T-helper 1 cell treated with Interleukin-12 subunit alpha and Interleukin-12 subunit beta and Interleukin-4 antibody, amounts not matched to agents 30 μg/mL and 1 μg/mL, for 36 hours (primary cell): ENCODE results near the gene RDH12.

Source experiments
- H3K27ac Mint-ChIP-seq: one replicate; pipeline ENCODE4 v1.8.0; 2021; ENCODE audit warnings: mild to moderate bottlenecking, mixed read lengths
- H3K27me3 Mint-ChIP-seq: one replicate; pipeline ENCODE4 v1.8.0; 2021; ENCODE audit warnings: low read depth, mixed read lengths
- H3K36me3 Mint-ChIP-seq: one replicate; pipeline ENCODE4 v1.8.0; 2021; ENCODE audit warnings: low read depth, mixed read lengths
- H3K4me1 Mint-ChIP-seq: one replicate; pipeline ENCODE4 v1.8.0; 2021; ENCODE audit warnings: low read depth, mixed read lengths
- H3K4me3 Mint-ChIP-seq: one replicate; pipeline ENCODE4 v1.8.0; 2021; ENCODE audit warnings: mild to moderate bottlenecking, moderate library complexity, mixed read lengths
- H3K9me3 Mint-ChIP-seq: one replicate; pipeline ENCODE4 v1.8.0; 2021; ENCODE audit warnings: mixed read lengths

RDH12 gene

GRCh38 chr14:67749341-67750084 is 47.8 kb downstream of the RDH12 start:
- H3K36me3 Mint-ChIP-seq = peaks cover 38% of the 10 kb centered on the region

GRCh38 chr14:67756496-67756895 is 54.8 kb downstream of the RDH12 start:
- Mint-ChIP-seq H3K36me3 (peaks cover 44% of the 10 kb centered on the region), H3K27ac (no peak overlapping the region), H3K9me3 (no peaks in the 10 kb centered on the region), H3K4me3 (no peak overlapping the region), H3K27me3 (no peaks in the 10 kb centered on the region), H3K4me1 (no peaks in the 10 kb centered on the region)

More at GRCh38 chr14:67749341-67750084, 47.8 kb downstream of the RDH12 start:
- H3K27me3 Mint-ChIP-seq = no peaks in the 10 kb centered on the region
- no peaks in the 10 kb centered on the region for H3K9me3 Mint-ChIP-seq
- H3K27ac Mint-ChIP-seq = no peak overlapping the region
- H3K4me1 Mint-ChIP-seq = peaks cover 9% of the 10 kb centered on the region
- H3K4me3 Mint-ChIP-seq = no peak overlapping the region

GRCh38 chr14:67757175-67757574 is 55.5 kb downstream of the RDH12 start:
- peaks cover 40% of the 10 kb centered on the region for H3K36me3 Mint-ChIP-seq
- H3K27ac Mint-ChIP-seq = no peak overlapping the region
- H3K27me3 Mint-ChIP-seq = no peaks in the 10 kb centered on the region
- H3K9me3 Mint-ChIP-seq = no peaks in the 10 kb centered on the region
- H3K4me1 Mint-ChIP-seq = no peaks in the 10 kb centered on the region
- no peak overlapping the region for H3K4me3 Mint-ChIP-seq

- no peaks in the 10 kb centered on the region for H3K4me1 Mint-ChIP-seq
- no peak overlapping the region for H3K4me3 Mint-ChIP-seq
- no peaks in the 10 kb centered on the region for H3K9me3 Mint-ChIP-seq
- H3K27me3 Mint-ChIP-seq = no peaks in the 10 kb centered on the region
- no peak overlapping the region for H3K27ac Mint-ChIP-seq
- peaks cover 38% of the 10 kb centered on the region for H3K36me3 Mint-ChIP-seq
Measured at GRCh38 chr14:67759916-67760315, 58.2 kb downstream of the RDH12 start.

GRCh38 chr14:67762051-67762450 is 60.4 kb downstream of the RDH12 start:
- no peaks in the 10 kb centered on the region for H3K27me3 Mint-ChIP-seq
- H3K4me1 Mint-ChIP-seq = no peaks in the 10 kb centered on the region
- H3K27ac Mint-ChIP-seq = no peak overlapping the region
- no peak overlapping the region for H3K4me3 Mint-ChIP-seq
- no peaks in the 10 kb centered on the region for H3K9me3 Mint-ChIP-seq
- peaks cover 36% of the 10 kb centered on the region for H3K36me3 Mint-ChIP-seq

- H3K4me3 Mint-ChIP-seq = no peak overlapping the region
- H3K27me3 Mint-ChIP-seq = no peaks in the 10 kb centered on the region
- no peaks in the 10 kb centered on the region for H3K4me1 Mint-ChIP-seq
- H3K27ac Mint-ChIP-seq = no peak overlapping the region
- peaks cover 32% of the 10 kb centered on the region for H3K36me3 Mint-ChIP-seq
- no peaks in the 10 kb centered on the region for H3K9me3 Mint-ChIP-seq
Measured at GRCh38 chr14:67763158-67763822, 61.6 kb downstream of the RDH12 start.

- H3K36me3 Mint-ChIP-seq = peaks cover 39% of the 10 kb centered on the region
- no peaks in the 10 kb centered on the region for H3K9me3 Mint-ChIP-seq
- no peaks in the 10 kb centered on the region for H3K4me1 Mint-ChIP-seq
- H3K4me3 Mint-ChIP-seq = no peak overlapping the region
- H3K27ac Mint-ChIP-seq = no peak overlapping the region
- no peaks in the 10 kb centered on the region for H3K27me3 Mint-ChIP-seq
Measured at GRCh38 chr14:67764496-67764895, 62.8 kb downstream of the RDH12 start.

GRCh38 chr14:67765192-67765834 is 63.6 kb downstream of the RDH12 start:
- Mint-ChIP-seq H3K4me3 (no peak overlapping the region), H3K27me3 (no peaks in the 10 kb centered on the region), H3K4me1 (no peaks in the 10 kb centered on the region), H3K27ac (no peak overlapping the region), H3K9me3 (no peaks in the 10 kb centered on the region), H3K36me3 (peaks cover 41% of the 10 kb centered on the region)

- H3K27ac Mint-ChIP-seq = no peak overlapping the region
- H3K4me3 Mint-ChIP-seq = no peak overlapping the region
- no peaks in the 10 kb centered on the region for H3K9me3 Mint-ChIP-seq
- peaks cover 37% of the 10 kb centered on the region for H3K36me3 Mint-ChIP-seq
- no peaks in the 10 kb centered on the region for H3K27me3 Mint-ChIP-seq
- no peaks in the 10 kb centered on the region for H3K4me1 Mint-ChIP-seq
Measured at GRCh38 chr14:67766035-67766680, 64.5 kb downstream of the RDH12 start.

- Mint-ChIP-seq H3K4me1 (no peaks in the 10 kb centered on the region), H3K27ac (no peak overlapping the region), H3K27me3 (no peaks in the 10 kb centered on the region), H3K4me3 (no peak overlapping the region), H3K9me3 (no peaks in the 10 kb centered on the region), H3K36me3 (peaks cover 46% of the 10 kb centered on the region)
Measured at GRCh38 chr14:67768219-67768618, 66.5 kb downstream of the RDH12 start.

- H3K36me3 Mint-ChIP-seq = peaks cover 55% of the 10 kb centered on the region
- H3K9me3 Mint-ChIP-seq = no peaks in the 10 kb centered on the region
- H3K27me3 Mint-ChIP-seq = no peaks in the 10 kb centered on the region
- no peaks in the 10 kb centered on the region for H3K4me1 Mint-ChIP-seq
- no peak overlapping the region for H3K27ac Mint-ChIP-seq
- no peak overlapping the region for H3K4me3 Mint-ChIP-seq
Measured at GRCh38 chr14:67773844-67774377, 72.2 kb downstream of the RDH12 start.

- Mint-ChIP-seq H3K4me3 (no peak overlapping the region), H3K27me3 (no peaks in the 10 kb centered on the region), H3K4me1 (no peaks in the 10 kb centered on the region), H3K27ac (no peak overlapping the region), H3K9me3 (no peaks in the 10 kb centered on the region), H3K36me3 (peaks cover 54% of the 10 kb centered on the region)
Measured at GRCh38 chr14:67776653-67777322, 75.1 kb downstream of the RDH12 start.

GRCh38 chr14:67778792-67779191 is 77.1 kb downstream of the RDH12 start:
- Mint-ChIP-seq H3K4me1 (no peaks in the 10 kb centered on the region), H3K27ac (no peak overlapping the region), H3K9me3 (no peaks in the 10 kb centered on the region), H3K36me3 (peaks cover 52% of the 10 kb centered on the region), H3K27me3 (no peaks in the 10 kb centered on the region), H3K4me3 (no peak overlapping the region)

- Mint-ChIP-seq H3K27ac (no peak overlapping the region), H3K27me3 (no peaks in the 10 kb centered on the region), H3K9me3 (no peaks in the 10 kb centered on the region), H3K36me3 (peaks cover 45% of the 10 kb centered on the region), H3K4me1 (peaks cover 3% of the 10 kb centered on the region), H3K4me3 (no peak overlapping the region)
Measured at GRCh38 chr14:67782090-67782489, 80.4 kb downstream of the RDH12 start.
